ENCODE data around the gene PLA2G2C.

The PLA2G2C gene

GRCh38 chr1:20216574-20216973, 30.3 kb upstream of the PLA2G2C start:
- Histone ChIP-seq H3K9me3 (ENCODE audit: control insufficient read depth, insufficient read depth, low read length) (peaks cover 6% of the 10 kb centered on the region; the same call in 1 of the 2 replicates), H3K4me1 (ENCODE audit: insufficient read depth, low read length) (peaks cover 11% of the 10 kb centered on the region), H3K36me3 (ENCODE audit: insufficient read depth, low read length) (no peaks in the 10 kb centered on the region), H3K9ac (ENCODE audit: low read depth, low read length) (no peak overlapping the region)

GRCh38 chr1:20215716-20216115, 29.4 kb upstream of the PLA2G2C start:
- Histone ChIP-seq H3K36me3 (ENCODE audit: insufficient read depth, low read length) (no peaks in the 10 kb centered on the region), H3K9me3 (ENCODE audit: control insufficient read depth, insufficient read depth, low read length) (peaks cover 6% of the 10 kb centered on the region; the same call in 1 of the 2 replicates), H3K9ac (ENCODE audit: low read depth, low read length) (no peak overlapping the region), H3K4me1 (ENCODE audit: insufficient read depth, low read length) (peaks cover 11% of the 10 kb centered on the region)

DNA sequence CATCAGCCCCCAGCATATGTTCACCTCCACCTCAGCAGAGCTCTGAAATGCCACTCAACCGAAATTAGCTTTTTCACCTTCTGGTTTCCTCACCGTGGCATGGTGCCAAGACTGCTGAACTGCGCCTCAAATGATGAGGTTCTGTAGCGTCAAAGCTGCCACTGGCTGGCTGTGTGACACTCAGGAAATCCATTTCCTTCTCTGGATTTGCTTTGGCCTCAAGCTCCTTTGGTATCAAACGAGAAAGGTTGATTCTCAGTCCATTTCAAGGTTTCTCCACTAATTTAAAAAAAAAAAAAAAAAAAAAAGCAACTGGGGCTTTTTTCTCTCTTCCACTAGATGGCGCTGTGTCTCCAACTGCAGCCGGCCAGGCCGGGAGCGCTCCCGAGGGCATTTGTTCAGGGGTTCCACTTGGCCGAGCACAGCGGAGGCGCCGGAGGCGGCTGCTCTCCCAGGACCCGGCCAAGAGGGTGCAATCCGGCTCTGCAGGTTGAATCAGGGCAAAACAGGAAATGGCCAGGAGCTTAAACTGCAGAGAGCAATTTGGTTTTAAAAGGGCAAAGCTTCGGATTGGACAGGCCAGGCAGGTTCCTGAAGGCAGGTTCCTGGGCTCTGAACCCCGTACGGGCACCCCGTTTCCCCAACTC, 26.5 kb upstream of the PLA2G2C start:
- peak overlapping the region; percentile 18 for H3K9ac ChIP-seq (ENCODE audit: low read depth, low read length)
- peaks cover 11% of the 10 kb centered on the region for H3K4me1 ChIP-seq (ENCODE audit: insufficient read depth, low read length)
- H3K36me3 ChIP-seq (ENCODE audit: insufficient read depth, low read length), result no peaks in the 10 kb centered on the region
- peaks cover 6% of the 10 kb centered on the region; the same call in 1 of the 2 replicates for H3K9me3 ChIP-seq (ENCODE audit: control insufficient read depth, insufficient read depth, low read length)

DNA sequence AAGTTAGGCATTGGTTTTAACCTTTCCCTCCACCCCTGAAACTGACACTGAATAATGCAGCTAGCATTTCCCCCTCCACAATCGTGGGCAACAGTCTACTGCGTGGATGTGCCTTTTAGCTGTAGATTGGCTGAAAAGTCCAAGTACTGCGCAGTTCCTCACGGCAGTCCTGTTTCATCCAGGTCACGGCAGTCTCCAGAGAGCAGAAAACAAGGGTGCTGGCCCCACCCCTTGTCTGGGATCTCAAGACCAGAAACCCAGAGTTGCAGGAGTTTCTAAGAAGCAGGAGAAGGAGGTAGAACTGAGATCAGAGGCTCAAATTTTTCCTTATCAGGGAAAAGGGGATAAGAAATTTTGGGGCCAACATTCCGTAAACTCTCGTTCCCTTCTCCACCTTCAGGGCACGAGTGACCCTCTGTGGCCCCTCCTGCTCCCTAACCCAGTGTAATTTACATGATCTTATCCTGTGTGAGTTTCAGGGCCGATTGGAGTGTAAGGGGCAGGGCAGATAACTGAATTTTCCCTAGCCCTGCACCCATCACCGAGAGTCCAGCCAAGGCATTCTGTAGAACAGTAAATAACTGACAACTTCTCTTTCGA, 25.9 kb upstream of the PLA2G2C start:
- Histone ChIP-seq H3K4me1 (ENCODE audit: insufficient read depth, low read length) (peaks cover 11% of the 10 kb centered on the region), H3K9me3 (ENCODE audit: control insufficient read depth, insufficient read depth, low read length) (peaks cover 6% of the 10 kb centered on the region; the same call in 1 of the 2 replicates), H3K9ac (ENCODE audit: low read depth, low read length) (no peak overlapping the region), H3K36me3 (ENCODE audit: insufficient read depth, low read length) (no peaks in the 10 kb centered on the region)

DNA sequence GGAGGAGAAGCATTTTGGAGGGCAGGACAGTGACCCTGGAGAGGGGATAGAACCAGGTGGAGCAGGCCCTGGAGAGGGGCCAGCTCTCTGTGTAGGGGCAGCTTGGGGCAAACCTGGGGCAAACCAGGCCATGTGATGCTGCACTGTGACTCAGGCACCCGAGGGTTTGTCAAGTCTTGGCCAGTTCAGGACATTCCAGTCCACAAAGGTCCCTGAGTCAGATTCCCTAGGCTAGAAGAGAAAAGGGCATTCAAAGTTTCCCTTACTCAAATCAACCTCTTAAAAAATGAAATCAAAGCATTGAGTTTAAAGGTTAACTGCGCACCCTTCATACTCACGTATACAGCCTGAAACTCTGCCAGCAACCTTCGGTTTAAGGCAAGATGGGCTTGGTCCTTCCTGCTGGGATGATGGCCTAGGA, 25.2 kb upstream of the PLA2G2C start:
- peaks cover 6% of the 10 kb centered on the region; the same call in 1 of the 2 replicates for H3K9me3 ChIP-seq (ENCODE audit: control insufficient read depth, insufficient read depth, low read length)
- no peak overlapping the region for H3K9ac ChIP-seq (ENCODE audit: low read depth, low read length)
- H3K36me3 ChIP-seq (ENCODE audit: insufficient read depth, low read length), result no peaks in the 10 kb centered on the region
- H3K4me1 ChIP-seq (ENCODE audit: insufficient read depth, low read length), result peaks cover 11% of the 10 kb centered on the region

GRCh38 chr1:20210736-20211460, 24.6 kb upstream of the PLA2G2C start:
- no peak overlapping the region for H3K9ac ChIP-seq (ENCODE audit: low read depth, low read length)
- no peaks in the 10 kb centered on the region for H3K36me3 ChIP-seq (ENCODE audit: insufficient read depth, low read length)
- no peaks in the 10 kb centered on the region for H3K9me3 ChIP-seq (ENCODE audit: control insufficient read depth, insufficient read depth, low read length)
- H3K4me1 ChIP-seq (ENCODE audit: insufficient read depth, low read length), result peaks cover 11% of the 10 kb centered on the region

DNA sequence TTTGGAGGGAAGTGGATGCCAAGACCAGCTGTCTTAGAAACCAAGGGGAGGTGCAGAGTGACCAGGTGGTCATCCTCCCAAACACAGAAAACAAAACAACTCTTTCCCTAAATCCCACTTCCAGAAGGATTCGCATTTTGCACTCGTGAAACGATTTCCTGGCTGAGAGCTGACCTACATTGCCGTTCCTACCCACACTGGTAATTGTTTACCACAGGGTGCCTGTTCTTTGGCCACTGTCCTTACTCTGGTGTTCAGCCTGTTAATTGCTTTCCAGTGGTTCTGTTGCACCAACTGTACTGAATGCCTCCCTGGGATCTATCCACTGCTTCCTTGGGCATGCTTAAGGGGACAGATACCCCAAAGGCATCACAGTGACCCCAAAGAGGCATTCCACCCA, 23.2 kb upstream of the PLA2G2C start:
- Histone ChIP-seq H3K4me1 (ENCODE audit: insufficient read depth, low read length) (peaks cover 11% of the 10 kb centered on the region), H3K36me3 (ENCODE audit: insufficient read depth, low read length) (no peaks in the 10 kb centered on the region), H3K9me3 (ENCODE audit: control insufficient read depth, insufficient read depth, low read length) (no peaks in the 10 kb centered on the region), H3K9ac (ENCODE audit: low read depth, low read length) (no peak overlapping the region)

DNA sequence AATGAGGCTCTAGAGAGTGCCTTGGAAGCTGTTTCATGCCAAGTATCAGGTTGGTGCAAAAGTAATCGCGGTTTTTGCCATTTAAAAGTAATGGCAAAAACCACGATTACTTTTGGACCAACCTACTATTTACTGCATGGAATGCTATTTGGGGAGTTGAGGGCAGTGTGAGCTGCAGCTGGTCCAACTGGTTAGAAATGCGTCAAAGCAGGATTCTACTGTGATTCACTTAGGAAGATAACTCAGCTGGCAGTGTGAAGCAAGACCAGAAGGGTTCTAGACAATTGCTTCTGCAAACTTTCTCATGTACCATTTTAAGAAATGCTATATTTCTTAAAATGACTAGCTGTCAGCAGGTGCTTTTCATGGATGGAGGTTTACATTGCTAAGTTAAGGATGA, 21.2 kb upstream of the PLA2G2C start:
- H3K36me3 ChIP-seq (ENCODE audit: insufficient read depth, low read length), result no peaks in the 10 kb centered on the region
- peaks cover 5% of the 10 kb centered on the region for H3K4me1 ChIP-seq (ENCODE audit: insufficient read depth, low read length)
- no peaks in the 10 kb centered on the region for H3K9me3 ChIP-seq (ENCODE audit: control insufficient read depth, insufficient read depth, low read length)
- no peak overlapping the region for H3K9ac ChIP-seq (ENCODE audit: low read depth, low read length)

- Histone ChIP-seq H3K9me3 (ENCODE audit: control insufficient read depth, insufficient read depth, low read length) (no peaks in the 10 kb centered on the region), H3K9ac (ENCODE audit: low read depth, low read length) (no peak overlapping the region), H3K4me1 (ENCODE audit: insufficient read depth, low read length) (no peaks in the 10 kb centered on the region), H3K36me3 (ENCODE audit: insufficient read depth, low read length) (no peaks in the 10 kb centered on the region)
Measured at GRCh38 chr1:20202166-20202565, 15.8 kb upstream of the PLA2G2C start.

DNA sequence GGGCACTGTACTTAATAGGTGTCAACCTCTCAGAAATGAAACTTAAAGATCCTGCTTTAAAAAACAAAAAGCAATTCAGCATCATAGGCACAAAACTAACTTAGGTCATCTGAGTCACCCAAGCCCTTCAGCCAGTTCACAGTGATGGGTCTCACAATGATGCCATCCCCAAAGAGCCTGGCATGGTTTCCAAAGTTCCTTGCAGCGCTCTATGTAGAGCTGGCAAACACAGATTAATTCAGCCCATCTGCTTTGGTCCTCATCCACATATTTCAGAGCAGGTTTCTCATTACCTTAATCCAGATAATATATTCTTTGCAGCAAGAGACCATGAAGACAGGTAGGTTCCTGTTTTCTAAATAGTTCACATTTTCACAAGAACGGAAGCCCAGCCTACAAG, 14.6 kb upstream of the PLA2G2C start:
- H3K9ac ChIP-seq (ENCODE audit: low read depth, low read length), result no peak overlapping the region
- no peaks in the 10 kb centered on the region for H3K9me3 ChIP-seq (ENCODE audit: control insufficient read depth, insufficient read depth, low read length)
- no peaks in the 10 kb centered on the region for H3K36me3 ChIP-seq (ENCODE audit: insufficient read depth, low read length)
- H3K4me1 ChIP-seq (ENCODE audit: insufficient read depth, low read length), result no peaks in the 10 kb centered on the region

GRCh38 chr1:20199840-20200239, 13.5 kb upstream of the PLA2G2C start:
- H3K9ac ChIP-seq (ENCODE audit: low read depth, low read length), result no peak overlapping the region
- H3K36me3 ChIP-seq (ENCODE audit: insufficient read depth, low read length), result no peaks in the 10 kb centered on the region
- H3K4me1 ChIP-seq (ENCODE audit: insufficient read depth, low read length), result peaks cover 2% of the 10 kb centered on the region
- H3K9me3 ChIP-seq (ENCODE audit: control insufficient read depth, insufficient read depth, low read length), result no peaks in the 10 kb centered on the region

- Histone ChIP-seq H3K9me3 (ENCODE audit: control insufficient read depth, insufficient read depth, low read length) (no peaks in the 10 kb centered on the region), H3K9ac (ENCODE audit: low read depth, low read length) (no peak overlapping the region), H3K36me3 (ENCODE audit: insufficient read depth, low read length) (no peaks in the 10 kb centered on the region), H3K4me1 (ENCODE audit: insufficient read depth, low read length) (peaks cover 7% of the 10 kb centered on the region)
Measured at GRCh38 chr1:20199403-20199802, 13.1 kb upstream of the PLA2G2C start.

- H3K9me3 ChIP-seq (ENCODE audit: control insufficient read depth, insufficient read depth, low read length), result no peaks in the 10 kb centered on the region
- peaks cover 7% of the 10 kb centered on the region for H3K4me1 ChIP-seq (ENCODE audit: insufficient read depth, low read length)
- H3K36me3 ChIP-seq (ENCODE audit: insufficient read depth, low read length), result no peaks in the 10 kb centered on the region
- no peak overlapping the region for H3K9ac ChIP-seq (ENCODE audit: low read depth, low read length)
Measured at GRCh38 chr1:20198918-20199317, 12.6 kb upstream of the PLA2G2C start.

- Histone ChIP-seq H3K36me3 (ENCODE audit: insufficient read depth, low read length) (no peaks in the 10 kb centered on the region), H3K9me3 (ENCODE audit: control insufficient read depth, insufficient read depth, low read length) (no peaks in the 10 kb centered on the region), H3K9ac (ENCODE audit: low read depth, low read length) (no peak overlapping the region), H3K4me1 (ENCODE audit: insufficient read depth, low read length) (peaks cover 7% of the 10 kb centered on the region)
Measured at GRCh38 chr1:20198296-20198695, 12.0 kb upstream of the PLA2G2C start.

DNA sequence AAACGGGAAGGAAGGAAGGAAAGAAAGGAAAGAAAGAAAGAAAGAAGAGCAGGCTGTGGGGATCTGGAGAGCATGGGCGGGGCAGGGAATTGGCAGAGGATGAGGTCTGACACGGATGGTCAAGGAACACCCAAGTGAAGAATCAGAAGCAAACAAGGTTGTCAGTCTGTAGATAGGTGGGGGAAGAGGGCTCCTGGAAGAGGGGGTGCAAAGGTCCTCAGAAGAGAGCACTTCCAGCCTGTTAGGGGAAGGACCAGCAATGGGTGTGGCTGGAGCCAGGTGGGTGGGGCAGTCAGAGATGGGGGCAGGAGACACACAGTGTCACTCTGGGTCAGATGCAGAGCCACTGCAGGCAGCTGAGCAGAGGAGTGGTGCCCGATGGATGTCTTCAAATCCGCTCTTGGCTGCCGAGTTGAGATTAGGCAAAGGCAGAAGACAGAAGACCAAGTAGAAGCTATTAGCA, 11.0 kb upstream of the PLA2G2C start:
- no peak overlapping the region for H3K9ac ChIP-seq (ENCODE audit: low read depth, low read length)
- H3K36me3 ChIP-seq (ENCODE audit: insufficient read depth, low read length), result no peaks in the 10 kb centered on the region
- no peaks in the 10 kb centered on the region for H3K9me3 ChIP-seq (ENCODE audit: control insufficient read depth, insufficient read depth, low read length)
- peaks cover 7% of the 10 kb centered on the region for H3K4me1 ChIP-seq (ENCODE audit: insufficient read depth, low read length)

Measured in ES-I3 (cell line).